Measurements from ENCODE around the gene NOTCH1. TPM values are rescaled to one million over a fixed set of nuclear protein-coding genes. Genes with fewer than 3 reads are reported as not detected.

NOTCH1 gene
- 62.9 and 93.1 TPM in 2 replicates for total RNA-seq

DNA sequence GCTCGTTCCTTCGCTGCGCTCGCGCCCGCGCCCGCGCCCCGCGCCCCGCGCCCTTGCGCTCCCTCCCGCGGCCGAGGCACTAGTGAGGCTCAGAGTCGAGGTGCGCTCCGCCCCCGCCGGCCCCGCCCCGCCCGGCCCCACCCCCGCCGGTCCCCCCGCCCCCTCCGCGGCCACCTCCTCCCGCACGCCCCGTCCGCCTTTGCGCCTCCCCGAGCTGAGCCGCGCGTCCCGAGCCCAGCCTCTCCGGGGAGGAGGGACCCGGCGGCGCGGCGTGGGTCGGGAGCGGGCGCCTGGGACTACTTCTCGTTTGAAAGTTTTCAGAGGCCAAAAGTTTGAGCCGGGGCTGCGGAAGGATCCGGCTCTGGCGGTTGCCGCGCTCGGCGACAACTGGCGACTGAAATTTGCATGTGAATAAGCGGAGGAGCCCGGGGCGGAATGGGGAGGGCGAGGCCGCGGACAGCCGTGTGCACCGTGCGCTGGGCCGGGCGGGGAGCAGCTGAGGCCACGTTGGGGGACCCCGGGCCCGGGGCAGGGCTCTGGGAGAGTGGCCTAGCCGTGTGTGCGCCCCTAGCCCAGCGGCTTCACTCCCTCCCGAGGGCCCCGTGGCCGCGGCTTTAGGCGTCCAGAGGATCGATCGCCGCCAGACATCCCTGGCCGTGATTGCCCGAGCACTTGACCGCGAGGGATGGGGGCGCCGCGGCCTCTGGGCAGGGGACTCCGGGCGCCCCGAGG, at the start of gene NOTCH1:
TSS of gene NOTCH1 (minus strand) at position 84 of the 732 bp plus-strand sequence. CDS start 262 bp downstream, outside the sequence.

DNA sequence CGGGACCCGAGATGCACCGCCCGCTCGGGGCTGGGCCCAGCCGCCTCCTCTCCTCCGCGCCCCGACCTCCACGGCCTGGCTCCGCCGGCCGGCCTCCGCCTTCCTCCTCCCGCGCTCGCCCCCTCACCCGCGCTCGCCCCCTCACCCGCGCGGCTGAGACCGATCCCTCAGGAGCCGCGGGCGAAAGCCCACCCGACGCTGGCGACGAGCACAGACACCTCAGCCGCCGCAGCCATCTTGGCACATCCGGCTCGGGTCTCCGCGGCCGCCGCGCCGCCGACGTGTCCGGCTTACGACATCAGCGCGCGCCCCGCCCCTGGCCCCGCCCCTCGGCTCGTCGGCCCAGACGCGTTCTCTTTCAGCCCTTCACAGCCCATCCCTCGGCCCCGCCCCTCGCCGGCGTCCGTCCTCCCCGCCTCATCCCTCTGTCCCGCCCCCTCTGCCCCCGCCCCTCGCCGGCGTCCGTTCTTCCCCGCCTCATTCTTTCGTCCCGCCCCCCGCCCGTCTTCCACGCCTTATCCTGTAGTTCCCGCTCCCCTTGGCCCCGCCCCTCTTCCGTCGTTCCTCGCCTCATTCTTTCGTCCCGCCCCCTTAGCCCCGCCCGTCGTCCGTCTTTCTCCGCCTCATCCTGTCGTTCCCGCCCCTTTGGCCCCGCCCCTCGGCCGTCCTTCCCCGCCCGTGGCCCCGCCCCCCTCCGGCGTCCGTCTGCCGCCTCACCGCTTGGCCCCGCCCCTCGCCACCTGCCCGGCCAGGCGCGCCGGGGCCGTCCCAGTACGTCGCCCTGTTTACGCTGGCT, 62.9 kb downstream of the NOTCH1 start, which contains the start of gene SEC16A:
TSS of gene SEC16A (minus strand) at position 248 of the 796 bp plus-strand sequence. CDS start 5,425 bp downstream, outside the sequence.

Other genes starting within 250 kb of the NOTCH1 start
- gene CCDC187, start 242.0 kb downstream of the NOTCH1 start, total RNA-seq: not detected in 2 replicates
- 6.9 and 18.3 TPM in 2 replicates for gene GPSM1, start 218.5 kb downstream of the NOTCH1 start, total RNA-seq
- gene DNLZ, start 182.3 kb downstream of the NOTCH1 start, total RNA-seq: 25.3 and 30.5 TPM in 2 replicates
- 0.08 and 0.19 TPM in 2 replicates for gene CARD9, start 172.4 kb downstream of the NOTCH1 start, total RNA-seq
- gene SNAPC4, start 145.9 kb downstream of the NOTCH1 start, total RNA-seq: 7.6 and 10.5 TPM in 2 replicates
- 48.7 and 61.1 TPM in 2 replicates for gene ENTR1, start 135.4 kb downstream of the NOTCH1 start, total RNA-seq
- gene PMPCA, start 135.4 kb downstream of the NOTCH1 start, total RNA-seq: 45.6 and 64.0 TPM in 2 replicates
- 8.8 and 10.5 TPM in 2 replicates for gene INPP5E, start 106.2 kb downstream of the NOTCH1 start, total RNA-seq
- gene SEC16A, start 63.0 kb downstream of the NOTCH1 start, total RNA-seq: 45.4 and 52.5 TPM in 2 replicates
- gene EGFL7, start 116.9 kb upstream of the NOTCH1 start, total RNA-seq: 11.1 and 18.8 TPM in 2 replicates
- gene AGPAT2, start 141.4 kb upstream of the NOTCH1 start, total RNA-seq: 52.2 and 74.0 TPM in 2 replicates
- 0.08 and 0.47 TPM in 2 replicates for gene DIPK1B, start 166.5 kb upstream of the NOTCH1 start, total RNA-seq
- not detected in 2 replicates for gene LCN10, start 196.9 kb upstream of the NOTCH1 start, total RNA-seq
- not detected in 2 replicates for gene LCN6, start 202.5 kb upstream of the NOTCH1 start, total RNA-seq
- not detected in 2 replicates for gene LCN8, start 212.2 kb upstream of the NOTCH1 start, total RNA-seq
- gene LCN15, start 218.5 kb upstream of the NOTCH1 start, total RNA-seq: not detected in 2 replicates
- gene TMEM141, start 245.3 kb upstream of the NOTCH1 start, total RNA-seq: 240 and 247 TPM in 2 replicates